ENCODE measurements around the gene SLC9A7. TPM values are rescaled to one million over a fixed set of nuclear protein-coding genes. Genes with fewer than 3 reads are reported as not detected.

SLC9A7 gene
- polyA plus RNA-seq, 2 of the 4 experiments (the other 2 are of a cell fraction): 9.8 to 21.1 TPM

- DNase-seq (ENCODE audit: low read depth in 1 of 2, low spot score in 1 of 2) (no peak), ATAC-seq (no peak), FAIRE-seq (no peak)
- ChIA-PET POLR2A (no interaction called here), CTCF (interaction anchor here (0.9 to 1.9 kb wide), 2 partner anchors 13 to 43 kb away, joined by 4 read pairs; no protein-coding TSS in a partner anchor)
- Histone ChIP-seq H3K27ac (no peak overlapping the region), H3K4me1 (peaks cover 20% of the 10 kb centered on the region), H3K9me3 (no peaks in the 10 kb centered on the region), H3K4me2 (no peak overlapping the region), H3K4me3 (no peak overlapping the region)
- TF ChIP-seq PHF8 (IDR thresholded peaks at IDR 0.05; ENCODE audit: borderline replicate concordance, low read depth): no peak
- TF ChIP-seq ZSCAN20 (CRISPR knock-in tag; IDR thresholded peaks at IDR 0.05): no peak
- no peak for TF ChIP-seq SREBF2 (IDR thresholded peaks at IDR 0.05)
- TF ChIP-seq GATA3 (IDR thresholded peaks at IDR 0.05; ENCODE audit: borderline replicate concordance): no peak
- TF ChIP-seq HMGXB4 (CRISPR knock-in tag; IDR thresholded peaks at IDR 0.05; ENCODE audit: borderline replicate concordance): no peak
- no peak for TF ChIP-seq E2F6 (IDR thresholded peaks at IDR 0.05; ENCODE audit: borderline replicate concordance, low read depth)
- TF ChIP-seq TFCP2L1 (CRISPR knock-in tag; IDR thresholded peaks at IDR 0.05): no peak
- no peak for TF ChIP-seq MYC (IDR thresholded peaks at IDR 0.05; ENCODE audit: borderline replicate concordance, low read length)
- no peak for TF ChIP-seq ZNF302 (CRISPR knock-in tag; IDR thresholded peaks at IDR 0.05)
- 87% methylated on average over 5 of the region's 6 CpGs for WGBS (ENCODE audit: missing lambda C conversion rate)
Observed at GRCh38 chrX:46597771-46598170, 161.1 kb downstream of the SLC9A7 start.

- FAIRE-seq: no peak
- no peak overlapping the region for H3K4me2 ChIP-seq
- WGBS (ENCODE audit: missing lambda C conversion rate): 89% methylated on average over 8 of the region's 8 CpGs
- H3K9me3 ChIP-seq: no peaks in the 10 kb centered on the region
- no peak for DNase-seq (ENCODE audit: low read depth in 1 of 2, low spot score in 1 of 2)
- CTCF ChIA-PET: interaction anchor here (1.9 kb wide), 1 partner anchor 42 kb away, joined by 4 read pairs; no protein-coding TSS in a partner anchor
- no peak overlapping the region for H3K27ac ChIP-seq
- peaks cover 20% of the 10 kb centered on the region for H3K4me1 ChIP-seq
- no peak for TF ChIP-seq EHMT2 (IDR thresholded peaks at IDR 0.05; ENCODE audit: low read depth)
- no peak for TF ChIP-seq FOSL2 (IDR thresholded peaks at IDR 0.05)
- no peak for TF ChIP-seq FOSL2 (CRISPR knock-in tag; IDR thresholded peaks at IDR 0.05)
- no peak for TF ChIP-seq ZNF302 (CRISPR knock-in tag; IDR thresholded peaks at IDR 0.05)
- no peak for TF ChIP-seq MAZ (IDR thresholded peaks at IDR 0.05; ENCODE audit: borderline replicate concordance, low read depth, low read length)
- TF ChIP-seq HMGXB4 (CRISPR knock-in tag; IDR thresholded peaks at IDR 0.05; ENCODE audit: borderline replicate concordance): no peak
- no peak for TF ChIP-seq HEYL (CRISPR knock-in tag; IDR thresholded peaks at IDR 0.05)
- TF ChIP-seq RARB (CRISPR knock-in tag; IDR thresholded peaks at IDR 0.05): no peak
- TF ChIP-seq EHF (CRISPR knock-in tag; IDR thresholded peaks at IDR 0.05): no peak
- TF ChIP-seq CTCF (IDR thresholded peaks at IDR 0.05): no peak
- no peak for TF ChIP-seq POLR2AphosphoS2 (conservative IDR thresholded peaks at IDR 0.05; ENCODE audit: low read length)
- TF ChIP-seq POLR2A (IDR thresholded peaks at IDR 0.05; ENCODE audit: low read length): no peak
- no peak for TF ChIP-seq NPAS2 (CRISPR knock-in tag; IDR thresholded peaks at IDR 0.05; ENCODE audit: borderline replicate concordance)
- TF ChIP-seq CHD2 (IDR thresholded peaks at IDR 0.05; ENCODE audit: low read length, partially characterized antibody): no peak
- TF ChIP-seq SREBF2 (IDR thresholded peaks at IDR 0.05): no peak
- no peak overlapping the region for H3K4me3 ChIP-seq
- ATAC-seq: no peak
- POLR2A ChIA-PET: no interaction called here
Observed at GRCh38 chrX:46597208-46597607, 161.7 kb downstream of the SLC9A7 start.
